HepG2 (cell line): ENCODE measurements around the gene DNPH1. TPM values are rescaled to one million over a fixed set of nuclear protein-coding genes. Genes with fewer than 3 reads are reported as not detected.

Experiments used
- AGO1 ChIP-seq: fragments of 200-400 bp; formaldehyde crosslinking; IDR thresholded peaks from 2 replicates; pipeline ENCODE4 v1.6.1; 2017; ENCODE audit warnings: mild to moderate bottlenecking, low read depth, low read length, moderate library complexity; ENCODE audit not compliant: poor library complexity, severe bottlenecking
- DNMT1 ChIP-seq: sonication (generic); formaldehyde crosslinking; IDR thresholded peaks from 2 replicates; pipeline ENCODE4 v1.5.1; 2020; ENCODE audit warnings: mild to moderate bottlenecking, missing genetic modification reagents
- MAFF ChIP-seq: IDR thresholded peaks from 2 replicates; pipeline ENCODE4 v1.6.1; 2011; ENCODE audit warnings: low read depth, low read length, improper control_type of control experiment
- NFRKB ChIP-seq: fragments of 450-650 bp; IDR thresholded peaks from 2 replicates; pipeline ENCODE4 v1.6.1; 2017
- SALL1 ChIP-seq: sonication (generic); formaldehyde crosslinking; IDR thresholded peaks from 2 replicates; pipeline ENCODE4 v1.8.0; 2022; ENCODE audit warnings: mild to moderate bottlenecking, missing genetic modification reagents
- SATB2 ChIP-seq: sonication (generic); formaldehyde crosslinking; IDR thresholded peaks from 2 replicates; pipeline ENCODE4 v1.5.0; 2020; ENCODE audit warnings: missing genetic modification reagents
- ZNF543 ChIP-seq: sonication (generic); formaldehyde crosslinking; IDR thresholded peaks from 2 replicates; pipeline ENCODE4 v1.4.0; 2020; ENCODE audit warnings: mild to moderate bottlenecking, missing genetic modification reagents
- polyA plus RNA-seq, 8 experiments: library from polyadenylated mRNA; depleted of rRNA in 3 of 8; stranded (reverse) in 7 of 8; unstranded in 1 of 8; fragments of >200 nt; fragmentation: Illumina TruSeq in 4 of 8; extraction: Trizol in 4 of 8; gene quantifications; 2 replicates each; pipeline versions ENCODE4 v1.2.1 to v1.2.3, GENCODE V29; 2011 to 2016; ENCODE audit warnings: low read depth in 4 of 8, missing spikeins in 1 of 8, mixed read lengths in 1 of 8; ENCODE audit not compliant: insufficient read depth in 1 of 8
- total RNA-seq, 5 experiments: library from RNA; depleted of rRNA; stranded (reverse); fragments of >200 nt; fragmentation: Illumina TruSeq; extraction: Trizol; gene quantifications; 2 replicates each; pipeline ENCODE4 v1.2.3, GENCODE V29; 2016; ENCODE audit warnings: low read depth in 1 of 5
- TF ChIP-seq, protein P1 (sequence below): sonication (generic); formaldehyde crosslinking; IDR thresholded peaks from 2 replicates; pipeline ENCODE4 v1.8.1; 2023; ENCODE audit warnings: mild to moderate bottlenecking, moderate library complexity, missing genetic modification reagents
- TF ChIP-seq, protein P2 (sequence below): sonication (generic); formaldehyde crosslinking; IDR thresholded peaks from 2 replicates; pipeline ENCODE4 v1.4.0; 2020; ENCODE audit warnings: missing genetic modification reagents, borderline replicate concordance
- TF ChIP-seq, protein P3 (sequence below): sonication (generic); formaldehyde crosslinking; IDR thresholded peaks from 2 replicates; pipeline ENCODE4 v1.5.0; 2020; ENCODE audit warnings: mild to moderate bottlenecking, missing genetic modification reagents, borderline replicate concordance
- TF ChIP-seq, protein P4 (sequence below): sonication (generic); formaldehyde crosslinking; IDR thresholded peaks from 2 replicates; pipeline ENCODE4 v1.5.1; 2020; ENCODE audit warnings: missing genetic modification reagents, mild to moderate bottlenecking, borderline replicate concordance
- TF ChIP-seq, protein P5 (sequence below): sonication (generic); formaldehyde crosslinking; IDR thresholded peaks from 2 replicates; pipeline ENCODE4 v1.5.0; 2020; ENCODE audit warnings: missing genetic modification reagents

The DNPH1 gene
- total and polyA plus RNA-seq, 2 of the 13 experiments (the other 11 are each of a cell fraction or from before 2014, with no cell fraction given): 56.5 to 75.1 TPM

DNA sequence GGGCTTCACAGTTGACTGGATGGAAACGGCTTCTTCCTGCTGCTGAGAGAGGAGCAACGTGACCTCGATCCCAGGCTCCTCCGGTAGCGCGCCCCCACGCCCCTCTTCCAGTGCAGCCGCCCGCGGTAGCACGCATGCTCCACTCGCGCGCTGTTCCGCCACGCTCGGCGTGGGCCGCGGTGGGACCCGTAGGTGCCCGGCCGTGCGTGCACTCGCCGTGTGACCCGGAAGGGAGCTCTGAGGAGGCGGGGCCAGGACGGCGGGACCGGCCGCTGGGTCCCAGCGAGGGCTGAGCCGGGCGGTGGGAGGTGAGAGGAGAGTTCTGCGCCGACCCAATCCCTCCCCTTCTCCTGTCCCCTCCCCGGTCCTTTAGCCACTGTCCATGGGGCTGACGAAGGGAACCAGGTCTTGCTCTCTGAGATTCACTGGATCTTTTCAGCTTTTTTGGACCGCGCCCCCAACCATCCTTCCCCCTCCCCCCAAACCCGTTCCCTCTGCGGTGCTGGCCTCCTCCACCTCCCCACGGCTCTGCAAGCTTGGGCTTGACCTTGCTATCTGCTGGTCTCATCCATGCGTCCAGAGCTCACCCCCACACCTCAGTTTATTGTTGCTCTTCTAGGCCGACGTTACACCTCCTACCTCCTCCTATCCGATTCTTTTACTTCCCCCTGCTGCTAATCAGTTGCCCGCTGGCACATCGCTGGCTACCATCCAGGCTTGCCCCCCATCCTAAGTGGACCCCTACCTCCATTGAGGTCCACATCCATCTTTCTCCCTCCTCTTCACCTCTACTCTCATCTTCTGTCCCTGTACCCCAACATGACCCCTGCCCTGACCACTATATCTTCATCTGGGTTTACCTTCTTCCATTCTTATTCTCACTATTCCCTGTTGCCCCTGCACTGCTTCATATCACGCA is 47.1 kb downstream of the DNPH1 start, which contains the start of gene CUL9 (continued):
- TF ChIP-seq, protein P1, sequence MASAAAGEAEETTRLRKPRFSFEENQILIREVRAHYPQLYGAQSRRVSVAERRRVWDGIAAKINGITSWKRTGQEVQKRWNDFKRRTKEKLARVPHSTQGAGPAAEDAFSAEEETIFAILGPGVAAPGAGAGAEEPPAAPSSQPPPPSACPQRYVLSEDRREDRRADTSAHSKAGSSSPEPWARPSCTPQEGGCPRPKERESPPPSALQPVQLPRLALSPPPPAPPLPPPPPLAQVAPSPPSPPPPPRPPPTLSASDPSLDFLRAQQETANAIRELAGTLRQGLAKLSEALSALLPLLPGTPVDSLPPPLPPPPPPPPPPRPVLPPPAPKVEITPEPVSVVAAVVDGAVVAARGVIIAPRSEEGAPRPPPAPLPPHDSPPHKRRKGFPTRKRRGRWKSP: no peak; the same call in 1 of the 2 replicates
- TF ChIP-seq, protein P2, sequence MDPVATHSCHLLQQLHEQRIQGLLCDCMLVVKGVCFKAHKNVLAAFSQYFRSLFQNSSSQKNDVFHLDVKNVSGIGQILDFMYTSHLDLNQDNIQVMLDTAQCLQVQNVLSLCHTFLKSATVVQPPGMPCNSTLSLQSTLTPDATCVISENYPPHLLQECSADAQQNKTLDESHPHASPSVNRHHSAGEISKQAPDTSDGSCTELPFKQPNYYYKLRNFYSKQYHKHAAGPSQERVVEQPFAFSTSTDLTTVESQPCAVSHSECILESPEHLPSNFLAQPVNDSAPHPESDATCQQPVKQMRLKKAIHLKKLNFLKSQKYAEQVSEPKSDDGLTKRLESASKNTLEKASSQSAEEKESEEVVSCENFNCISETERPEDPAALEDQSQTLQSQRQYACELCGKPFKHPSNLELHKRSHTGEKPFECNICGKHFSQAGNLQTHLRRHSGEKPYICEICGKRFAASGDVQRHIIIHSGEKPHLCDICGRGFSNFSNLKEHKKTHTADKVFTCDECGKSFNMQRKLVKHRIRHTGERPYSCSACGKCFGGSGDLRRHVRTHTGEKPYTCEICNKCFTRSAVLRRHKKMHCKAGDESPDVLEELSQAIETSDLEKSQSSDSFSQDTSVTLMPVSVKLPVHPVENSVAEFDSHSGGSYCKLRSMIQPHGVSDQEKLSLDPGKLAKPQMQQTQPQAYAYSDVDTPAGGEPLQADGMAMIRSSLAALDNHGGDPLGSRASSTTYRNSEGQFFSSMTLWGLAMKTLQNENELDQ: no peak
- TF ChIP-seq, protein P3, sequence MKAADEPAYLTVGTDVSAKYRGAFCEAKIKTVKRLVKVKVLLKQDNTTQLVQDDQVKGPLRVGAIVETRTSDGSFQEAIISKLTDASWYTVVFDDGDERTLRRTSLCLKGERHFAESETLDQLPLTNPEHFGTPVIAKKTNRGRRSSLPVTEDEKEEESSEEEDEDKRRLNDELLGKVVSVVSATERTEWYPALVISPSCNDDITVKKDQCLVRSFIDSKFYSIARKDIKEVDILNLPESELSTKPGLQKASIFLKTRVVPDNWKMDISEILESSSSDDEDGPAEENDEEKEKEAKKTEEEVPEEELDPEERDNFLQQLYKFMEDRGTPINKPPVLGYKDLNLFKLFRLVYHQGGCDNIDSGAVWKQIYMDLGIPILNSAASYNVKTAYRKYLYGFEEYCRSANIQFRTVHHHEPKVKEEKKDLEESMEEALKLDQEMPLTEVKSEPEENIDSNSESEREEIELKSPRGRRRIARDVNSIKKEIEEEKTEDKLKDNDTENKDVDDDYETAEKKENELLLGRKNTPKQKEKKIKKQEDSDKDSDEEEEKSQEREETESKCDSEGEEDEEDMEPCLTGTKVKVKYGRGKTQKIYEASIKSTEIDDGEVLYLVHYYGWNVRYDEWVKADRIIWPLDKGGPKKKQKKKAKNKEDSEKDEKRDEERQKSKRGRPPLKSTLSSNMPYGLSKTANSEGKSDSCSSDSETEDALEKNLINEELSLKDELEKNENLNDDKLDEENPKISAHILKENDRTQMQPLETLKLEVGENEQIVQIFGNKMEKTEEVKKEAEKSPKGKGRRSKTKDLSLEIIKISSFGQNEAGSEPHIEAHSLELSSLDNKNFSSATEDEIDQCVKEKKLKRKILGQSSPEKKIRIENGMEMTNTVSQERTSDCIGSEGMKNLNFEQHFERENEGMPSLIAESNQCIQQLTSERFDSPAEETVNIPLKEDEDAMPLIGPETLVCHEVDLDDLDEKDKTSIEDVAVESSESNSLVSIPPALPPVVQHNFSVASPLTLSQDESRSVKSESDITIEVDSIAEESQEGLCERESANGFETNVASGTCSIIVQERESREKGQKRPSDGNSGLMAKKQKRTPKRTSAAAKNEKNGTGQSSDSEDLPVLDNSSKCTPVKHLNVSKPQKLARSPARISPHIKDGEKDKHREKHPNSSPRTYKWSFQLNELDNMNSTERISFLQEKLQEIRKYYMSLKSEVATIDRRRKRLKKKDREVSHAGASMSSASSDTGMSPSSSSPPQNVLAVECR (CRISPR knock-in tag): peak; percentile 96
- TF ChIP-seq SATB2 (CRISPR knock-in tag): no peak
- TF ChIP-seq MAFF: no peak
- peak; percentile 92 for TF ChIP-seq AGO1
- TF ChIP-seq NFRKB: no peak
- peak; percentile 92 for TF ChIP-seq DNMT1 (CRISPR knock-in tag)
- TF ChIP-seq, protein P4, sequence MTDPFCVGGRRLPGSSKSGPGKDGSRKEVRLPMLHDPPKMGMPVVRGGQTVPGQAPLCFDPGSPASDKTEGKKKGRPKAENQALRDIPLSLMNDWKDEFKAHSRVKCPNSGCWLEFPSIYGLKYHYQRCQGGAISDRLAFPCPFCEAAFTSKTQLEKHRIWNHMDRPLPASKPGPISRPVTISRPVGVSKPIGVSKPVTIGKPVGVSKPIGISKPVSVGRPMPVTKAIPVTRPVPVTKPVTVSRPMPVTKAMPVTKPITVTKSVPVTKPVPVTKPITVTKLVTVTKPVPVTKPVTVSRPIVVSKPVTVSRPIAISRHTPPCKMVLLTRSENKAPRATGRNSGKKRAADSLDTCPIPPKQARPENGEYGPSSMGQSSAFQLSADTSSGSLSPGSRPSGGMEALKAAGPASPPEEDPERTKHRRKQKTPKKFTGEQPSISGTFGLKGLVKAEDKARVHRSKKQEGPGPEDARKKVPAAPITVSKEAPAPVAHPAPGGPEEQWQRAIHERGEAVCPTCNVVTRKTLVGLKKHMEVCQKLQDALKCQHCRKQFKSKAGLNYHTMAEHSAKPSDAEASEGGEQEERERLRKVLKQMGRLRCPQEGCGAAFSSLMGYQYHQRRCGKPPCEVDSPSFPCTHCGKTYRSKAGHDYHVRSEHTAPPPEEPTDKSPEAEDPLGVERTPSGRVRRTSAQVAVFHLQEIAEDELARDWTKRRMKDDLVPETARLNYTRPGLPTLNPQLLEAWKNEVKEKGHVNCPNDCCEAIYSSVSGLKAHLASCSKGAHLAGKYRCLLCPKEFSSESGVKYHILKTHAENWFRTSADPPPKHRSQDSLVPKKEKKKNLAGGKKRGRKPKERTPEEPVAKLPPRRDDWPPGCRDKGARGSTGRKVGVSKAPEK (CRISPR knock-in tag): 0 out of 2 replicates have a peak, but pooled peaks have one; percentile 35
- 0 out of 2 replicates have a peak, but pooled peaks have one; percentile 76 for TF ChIP-seq ZNF543 (CRISPR knock-in tag)
- TF ChIP-seq, protein P5, sequence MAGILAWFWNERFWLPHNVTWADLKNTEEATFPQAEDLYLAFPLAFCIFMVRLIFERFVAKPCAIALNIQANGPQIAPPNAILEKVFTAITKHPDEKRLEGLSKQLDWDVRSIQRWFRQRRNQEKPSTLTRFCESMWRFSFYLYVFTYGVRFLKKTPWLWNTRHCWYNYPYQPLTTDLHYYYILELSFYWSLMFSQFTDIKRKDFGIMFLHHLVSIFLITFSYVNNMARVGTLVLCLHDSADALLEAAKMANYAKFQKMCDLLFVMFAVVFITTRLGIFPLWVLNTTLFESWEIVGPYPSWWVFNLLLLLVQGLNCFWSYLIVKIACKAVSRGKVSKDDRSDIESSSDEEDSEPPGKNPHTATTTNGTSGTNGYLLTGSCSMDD (CRISPR knock-in tag): no peak
- peak; percentile 88 for TF ChIP-seq SALL1
